Retinal pigment epithelial cell (primary cell): ENCODE data around the gene BSDC1.
"Not testable (repeated sequence)": the region's sequence is repeated elsewhere in the genome, so short reads cannot be mapped to it uniquely, and the experiment has no call there.

Source experiments
- DNase-seq: peaks from one replicate; pipeline ENCODE4 v3.0.0-alpha.2; 2010; ENCODE audit warnings: low read depth
- H3K4me3 ChIP-seq: 2 replicates; pipeline ENCODE4 v1.5.1; 2011; ENCODE audit warnings: mild to moderate bottlenecking, low read length, control low read depth, moderate library complexity
- TF ChIP-seq, protein P1 (sequence below): conservative IDR thresholded peaks from 2 replicates; pipeline ENCODE4 v1.5.1; 2011; ENCODE audit warnings: low read depth, low read length, control low read depth, inconsistent platforms

Gene BSDC1, protein sequence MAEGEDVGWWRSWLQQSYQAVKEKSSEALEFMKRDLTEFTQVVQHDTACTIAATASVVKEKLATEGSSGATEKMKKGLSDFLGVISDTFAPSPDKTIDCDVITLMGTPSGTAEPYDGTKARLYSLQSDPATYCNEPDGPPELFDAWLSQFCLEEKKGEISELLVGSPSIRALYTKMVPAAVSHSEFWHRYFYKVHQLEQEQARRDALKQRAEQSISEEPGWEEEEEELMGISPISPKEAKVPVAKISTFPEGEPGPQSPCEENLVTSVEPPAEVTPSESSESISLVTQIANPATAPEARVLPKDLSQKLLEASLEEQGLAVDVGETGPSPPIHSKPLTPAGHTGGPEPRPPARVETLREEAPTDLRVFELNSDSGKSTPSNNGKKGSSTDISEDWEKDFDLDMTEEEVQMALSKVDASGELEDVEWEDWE

DNA sequence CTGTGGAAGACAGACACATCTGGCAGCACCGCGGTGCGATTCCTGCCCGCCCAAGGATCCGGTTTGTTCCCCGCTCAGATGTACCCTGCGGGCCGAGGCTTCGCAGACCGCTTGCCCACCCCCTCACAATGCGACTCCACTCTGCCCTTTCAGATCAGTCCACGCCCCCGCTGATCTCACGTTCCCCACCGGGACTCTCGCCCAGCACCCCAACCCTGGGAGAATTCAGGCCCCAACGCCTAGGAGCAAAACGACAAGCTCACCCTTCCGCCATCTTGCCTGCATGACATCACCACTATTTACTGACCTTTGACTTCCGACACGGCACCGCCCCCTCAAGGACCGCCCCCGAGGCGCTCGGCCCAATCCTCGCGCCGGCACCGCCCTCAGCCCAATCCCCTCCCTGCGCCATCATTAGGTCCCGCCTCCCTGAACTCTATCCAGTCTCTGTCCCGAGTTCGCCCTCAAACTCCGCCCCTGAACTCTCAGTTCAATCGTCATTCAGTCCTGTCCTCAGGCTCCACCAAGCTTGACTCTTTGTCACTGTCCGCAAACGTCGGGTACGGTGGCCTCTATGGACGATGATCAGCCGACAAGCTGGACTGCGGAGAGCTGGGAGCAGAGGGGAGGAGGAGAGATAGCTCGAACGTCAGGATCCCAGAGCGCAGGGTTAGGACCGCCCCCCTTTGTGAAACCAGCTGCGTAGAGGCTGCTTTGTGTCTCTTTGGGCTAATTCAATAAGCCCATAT, at the start of gene BSDC1:
BSDC1 (minus strand) TSS at position 301 of the 749 bp plus-strand sequence; CDS start at position 274, 27 bp downstream.
- H3K4me3 ChIP-seq: peak within 1 kb of the TSS; percentile 94
- TF ChIP-seq, protein P1, sequence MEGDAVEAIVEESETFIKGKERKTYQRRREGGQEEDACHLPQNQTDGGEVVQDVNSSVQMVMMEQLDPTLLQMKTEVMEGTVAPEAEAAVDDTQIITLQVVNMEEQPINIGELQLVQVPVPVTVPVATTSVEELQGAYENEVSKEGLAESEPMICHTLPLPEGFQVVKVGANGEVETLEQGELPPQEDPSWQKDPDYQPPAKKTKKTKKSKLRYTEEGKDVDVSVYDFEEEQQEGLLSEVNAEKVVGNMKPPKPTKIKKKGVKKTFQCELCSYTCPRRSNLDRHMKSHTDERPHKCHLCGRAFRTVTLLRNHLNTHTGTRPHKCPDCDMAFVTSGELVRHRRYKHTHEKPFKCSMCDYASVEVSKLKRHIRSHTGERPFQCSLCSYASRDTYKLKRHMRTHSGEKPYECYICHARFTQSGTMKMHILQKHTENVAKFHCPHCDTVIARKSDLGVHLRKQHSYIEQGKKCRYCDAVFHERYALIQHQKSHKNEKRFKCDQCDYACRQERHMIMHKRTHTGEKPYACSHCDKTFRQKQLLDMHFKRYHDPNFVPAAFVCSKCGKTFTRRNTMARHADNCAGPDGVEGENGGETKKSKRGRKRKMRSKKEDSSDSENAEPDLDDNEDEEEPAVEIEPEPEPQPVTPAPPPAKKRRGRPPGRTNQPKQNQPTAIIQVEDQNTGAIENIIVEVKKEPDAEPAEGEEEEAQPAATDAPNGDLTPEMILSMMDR: no peak
- DNase-seq: peak; percentile 86

DNA sequence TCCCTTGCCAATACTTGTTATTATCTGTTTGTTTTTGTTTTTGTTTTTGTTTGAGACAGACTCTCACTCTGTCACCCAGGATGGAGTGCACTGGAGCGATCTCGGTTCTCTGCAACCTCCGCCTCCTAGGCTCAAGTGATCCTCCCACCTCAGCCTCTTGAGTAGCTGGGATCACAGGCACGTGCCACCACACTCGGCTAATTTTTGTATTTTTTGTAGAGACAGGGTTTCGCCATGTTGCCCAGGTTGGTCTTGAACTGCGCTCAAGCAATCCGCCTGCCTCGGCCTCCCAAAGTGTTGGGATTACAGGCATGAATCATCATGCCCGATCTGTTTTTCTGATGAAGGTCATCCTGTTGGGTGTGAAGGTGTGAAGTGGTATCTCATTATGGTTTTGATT, 47.2 kb upstream of the BSDC1 start:
- H3K4me3 ChIP-seq, DNase-seq: not testable (repeated sequence)

DNA sequence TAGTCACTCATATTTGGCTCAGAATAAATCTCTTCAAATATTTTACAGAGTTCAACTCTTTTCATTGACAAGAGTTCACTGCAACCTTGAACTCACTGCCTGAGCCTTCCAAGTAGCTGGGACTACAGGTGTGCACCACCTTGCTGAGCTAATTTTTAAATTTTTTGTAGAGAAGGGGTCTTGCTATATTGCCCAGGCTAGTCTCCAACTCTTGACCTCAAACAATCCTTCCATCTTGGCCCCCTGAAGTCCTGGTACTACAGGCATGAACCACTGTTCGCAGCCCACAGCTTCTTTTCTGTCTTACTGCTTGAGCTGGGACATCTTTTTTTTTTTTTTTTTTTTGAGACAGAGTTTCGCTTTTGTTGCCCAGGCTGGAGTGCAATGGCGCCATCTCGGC, 44.5 kb upstream of the BSDC1 start:
- not testable (repeated sequence) for H3K4me3 ChIP-seq, DNase-seq

DNA sequence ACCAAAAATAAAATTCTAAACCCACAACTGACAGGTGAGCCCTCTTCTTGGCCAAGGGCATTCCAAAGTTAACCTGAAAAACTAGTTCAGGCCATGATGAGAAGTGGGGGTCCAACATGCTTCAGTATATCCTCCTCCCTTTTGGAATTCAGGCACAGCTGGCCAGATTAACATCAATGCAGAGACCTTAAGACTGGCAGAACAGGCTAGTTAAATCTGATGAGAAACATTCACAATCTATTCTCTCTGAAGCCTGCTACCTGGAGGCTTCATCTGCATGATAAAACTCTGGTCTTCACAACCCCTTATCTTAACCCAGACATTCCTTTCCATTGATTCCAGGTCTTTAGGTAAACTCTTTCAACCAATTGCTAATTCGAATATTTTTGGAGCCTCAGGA, 43.9 kb upstream of the BSDC1 start:
- no peak for DNase-seq
- no peak overlapping the region for H3K4me3 ChIP-seq
- TF ChIP-seq, protein P1: no peak

DNA sequence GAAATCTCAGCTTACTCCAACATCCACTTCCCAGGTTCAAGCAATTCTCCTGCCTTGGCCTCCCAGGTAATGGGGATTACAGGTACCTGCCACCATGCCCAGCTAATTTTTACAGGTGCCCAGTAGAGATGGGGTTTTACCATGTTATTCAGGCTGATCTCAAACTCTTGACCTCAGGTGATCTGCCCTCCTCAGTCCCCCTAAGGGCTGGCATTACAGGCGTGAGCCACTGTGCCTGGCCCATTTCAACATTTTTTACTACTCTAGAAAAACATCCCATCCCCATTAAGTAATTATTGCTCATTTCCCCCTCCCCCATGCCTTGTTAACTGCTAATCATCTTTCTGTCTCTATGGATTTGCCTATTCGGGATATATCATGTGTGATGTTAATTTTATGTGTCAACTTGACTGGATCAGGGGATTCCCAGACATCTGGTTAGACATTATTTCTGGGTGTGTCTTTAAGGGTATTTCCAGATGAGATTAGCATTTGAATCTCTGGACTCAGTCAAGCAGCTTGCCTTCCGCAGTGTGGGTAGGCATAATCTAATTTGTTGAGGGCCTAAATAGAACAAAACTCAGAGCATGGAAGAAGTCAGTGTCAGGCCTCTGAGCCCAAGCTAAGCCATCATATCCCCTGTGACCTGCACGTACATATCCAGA, 37.6 kb upstream of the BSDC1 start:
- DNase-seq: no peak

DNA sequence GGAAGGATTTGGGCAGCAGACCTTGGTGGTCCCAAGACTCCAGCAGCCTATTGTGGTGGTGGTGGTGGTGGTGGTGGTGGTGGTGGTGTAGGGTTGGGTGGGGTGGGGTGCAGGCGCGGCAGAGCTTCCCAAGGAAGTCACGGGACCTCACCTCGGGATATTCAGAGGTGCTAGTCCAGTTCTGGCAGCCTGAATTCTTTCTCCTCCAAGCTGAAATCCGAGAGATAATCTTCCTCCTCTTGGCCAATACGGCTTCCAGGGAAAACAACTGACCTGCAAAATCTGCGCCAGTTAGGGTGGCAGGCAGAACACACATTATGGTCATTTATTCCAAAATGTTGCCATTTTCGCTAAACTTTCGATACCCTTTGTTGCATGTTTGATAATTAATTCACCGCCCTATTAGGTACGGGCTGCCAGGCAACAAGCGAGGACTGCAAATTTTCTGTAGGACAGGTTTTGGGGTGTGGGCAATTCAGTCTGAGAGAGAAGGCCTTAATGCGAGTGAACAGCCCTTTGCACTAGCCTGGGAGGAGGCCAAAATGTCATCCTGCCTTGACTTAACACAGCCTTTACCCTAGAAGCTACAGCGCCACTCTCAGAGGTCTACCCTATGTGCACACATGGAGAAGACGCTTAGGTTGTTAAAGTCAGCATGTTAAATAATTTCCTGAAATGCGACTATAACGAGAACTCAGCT, 33.2 kb upstream of the BSDC1 start:
- no peak for DNase-seq
- peak overlapping the region; percentile 51 for H3K4me3 ChIP-seq
- TF ChIP-seq, protein P1: no peak

More for the DNA sequence above, 37.6 kb upstream of the BSDC1 start:
- H3K4me3 ChIP-seq: no peak overlapping the region
- TF ChIP-seq, protein P1: no peak

DNA sequence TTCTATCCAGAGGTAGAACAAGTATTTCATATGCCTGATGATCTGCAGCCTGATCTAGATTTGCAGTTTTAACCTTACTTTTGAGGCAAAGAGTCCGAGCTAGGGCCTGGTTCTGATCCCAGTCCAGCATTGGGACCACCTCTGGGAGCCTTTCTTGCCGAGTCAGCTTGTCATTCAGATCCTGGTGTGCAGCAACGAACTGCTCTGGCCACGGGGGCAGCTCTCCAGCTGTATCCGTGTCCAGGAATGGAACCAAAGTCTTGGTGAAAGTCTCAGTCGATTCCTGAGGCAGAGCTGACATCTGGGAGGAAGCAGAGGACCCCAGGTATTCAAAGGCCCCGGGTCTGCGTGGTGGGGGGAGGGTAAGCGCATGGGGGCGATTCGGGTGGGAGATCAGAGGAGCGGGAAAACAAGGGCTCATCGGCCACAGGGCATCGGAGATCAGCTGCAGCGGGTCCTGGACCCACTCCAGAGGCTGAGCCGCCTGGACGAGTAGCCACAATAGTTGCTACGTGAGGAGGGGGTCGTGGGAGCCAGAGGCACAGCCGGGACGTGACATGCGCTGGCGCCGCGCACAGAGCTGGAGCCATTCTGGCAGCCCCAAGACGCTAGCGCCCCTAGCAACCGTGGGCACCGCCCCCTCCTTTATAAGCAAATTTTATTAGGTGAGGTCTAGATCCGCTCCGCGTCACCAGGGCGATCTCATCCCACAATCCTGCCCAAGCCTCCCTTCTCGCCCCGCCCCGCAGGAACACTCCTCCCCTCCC, 32.4 kb upstream of the BSDC1 start:
- TF ChIP-seq, protein P1: no peak
- H3K4me3 ChIP-seq: peak overlapping the region; percentile 51
- DNase-seq: no peak
